ENCODE data around the gene OSBP2.

OSBP2 gene

DNA sequence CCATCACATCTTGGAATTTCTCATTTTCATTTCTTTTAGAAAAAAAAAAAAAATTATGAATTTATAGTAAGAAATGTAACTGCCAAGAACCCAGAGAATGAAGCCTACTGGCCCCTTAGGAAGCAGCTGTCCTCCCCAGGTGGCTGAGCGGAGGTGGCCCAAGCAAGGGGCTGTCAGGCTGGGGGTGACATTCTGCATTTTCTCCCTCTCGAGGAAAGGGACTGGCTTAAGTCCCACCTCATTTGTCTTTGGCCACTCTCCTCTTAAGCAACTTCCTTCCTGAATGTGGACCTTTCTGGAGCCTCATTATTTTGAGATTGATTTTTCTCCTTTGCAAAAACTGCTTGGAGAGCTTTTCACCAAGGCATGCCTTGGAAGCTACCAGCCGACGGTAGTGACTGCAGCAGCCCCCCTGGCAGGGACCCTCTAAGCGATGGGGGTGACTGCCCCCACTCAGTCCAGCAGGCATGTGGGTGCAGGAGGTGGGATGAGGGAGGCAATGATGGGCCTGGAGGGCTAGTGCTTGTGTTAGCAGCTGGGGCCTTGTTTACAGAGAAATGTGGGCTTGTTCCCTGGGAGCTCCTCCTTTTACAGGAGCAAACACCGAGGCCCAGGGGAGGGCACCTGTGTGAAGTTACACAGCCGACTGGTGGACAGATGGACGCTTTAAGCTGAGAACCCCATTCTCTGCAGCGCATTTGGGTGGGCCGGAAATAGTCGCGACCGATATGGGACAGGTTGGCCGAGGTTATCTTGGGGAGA is 162.2 kb downstream of the OSBP2 start:
- H3K4me3 ChIP-seq (replicated peaks in 1 of 2; ENCODE audit: low read depth in 2 of 2, low read length in 2 of 2) = no peak overlapping the region
- no peak for DNase-seq (ENCODE audit: low read depth in 2 of 2)
- no peak for TF ChIP-seq CTCF (IDR thresholded peaks at IDR 0.05; ENCODE audit: low read depth, low read length)

- H3K4me3 ChIP-seq (replicated peaks in 1 of 2; ENCODE audit: low read depth in 2 of 2, low read length in 2 of 2) = no peak overlapping the region
- no peak for TF ChIP-seq CTCF (IDR thresholded peaks at IDR 0.05; ENCODE audit: low read depth, low read length)
- DNase-seq (ENCODE audit: low read depth in 2 of 2) = no peak
These were observed 163.1 kb downstream of the OSBP2 start for GRCh38 chr22:30857791-30858190.

- TF ChIP-seq CTCF (IDR thresholded peaks at IDR 0.05; ENCODE audit: low read depth, low read length) = no peak
- H3K4me3 ChIP-seq (replicated peaks in 1 of 2; ENCODE audit: low read depth in 2 of 2, low read length in 2 of 2) = no peak overlapping the region
- no peak for DNase-seq (ENCODE audit: low read depth in 2 of 2)
These were observed 164.5 kb downstream of the OSBP2 start for GRCh38 chr22:30858976-30859713.

DNA sequence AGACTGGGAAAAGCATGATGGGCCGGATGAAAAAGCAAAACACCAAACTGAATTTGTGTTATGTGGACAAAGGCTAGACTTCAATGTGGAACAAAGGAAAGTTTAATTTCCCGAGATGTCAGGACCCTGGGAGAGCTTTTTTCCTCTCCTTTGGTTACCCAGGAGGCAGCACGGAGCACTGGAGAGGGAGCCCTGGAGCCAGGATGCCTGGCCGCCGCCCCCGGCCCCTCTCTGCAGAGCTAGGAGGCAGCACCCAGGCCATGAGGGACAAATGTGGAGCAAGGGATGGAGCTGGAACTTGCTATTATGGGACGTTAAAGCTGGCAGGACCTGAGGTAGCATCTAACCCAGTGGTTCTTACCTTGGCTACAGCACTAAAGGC is 165.0 kb downstream of the OSBP2 start:
- no peak for TF ChIP-seq CTCF (IDR thresholded peaks at IDR 0.05; ENCODE audit: low read depth, low read length)
- no peak for DNase-seq (ENCODE audit: low read depth in 2 of 2)
- H3K4me3 ChIP-seq (replicated peaks in 1 of 2; ENCODE audit: low read depth in 2 of 2, low read length in 2 of 2) = no peak overlapping the region

GRCh38 chr22:30860176-30861105 is 165.8 kb downstream of the OSBP2 start:
- H3K4me3 ChIP-seq (replicated peaks in 1 of 2; ENCODE audit: low read depth in 2 of 2, low read length in 2 of 2) = no peak overlapping the region
- DNase-seq (ENCODE audit: low read depth in 2 of 2) = no peak
- no peak for TF ChIP-seq CTCF (IDR thresholded peaks at IDR 0.05; ENCODE audit: low read depth, low read length)

GRCh38 chr22:30861131-30861530 is 166.5 kb downstream of the OSBP2 start:
- H3K4me3 ChIP-seq (replicated peaks in 1 of 2; ENCODE audit: low read depth in 2 of 2, low read length in 2 of 2) = no peak overlapping the region
- DNase-seq (ENCODE audit: low read depth in 2 of 2) = no peak
- no peak for TF ChIP-seq CTCF (IDR thresholded peaks at IDR 0.05; ENCODE audit: low read depth, low read length)
